Anterior cingulate cortex (tissue), 58 donors: ENCODE measurements around the gene DPCD.

ENCODE experiments used
- DNase-seq, 58 donors: peaks; one replicate each; lab custom pipeline; 2025; lab: John Stamatoyannopoulos, UW

DPCD gene

GRCh38 chr10:101579516-101579870 is 8.6 kb upstream of the DPCD start:
- no peak for DNase-seq

GRCh38 chr10:101580486-101581399 is 7.4 kb upstream of the DPCD start:
- no peak for DNase-seq

- no peak for DNase-seq
Measured at GRCh38 chr10:101585841-101586240, 2.3 kb upstream of the DPCD start.

DNA sequence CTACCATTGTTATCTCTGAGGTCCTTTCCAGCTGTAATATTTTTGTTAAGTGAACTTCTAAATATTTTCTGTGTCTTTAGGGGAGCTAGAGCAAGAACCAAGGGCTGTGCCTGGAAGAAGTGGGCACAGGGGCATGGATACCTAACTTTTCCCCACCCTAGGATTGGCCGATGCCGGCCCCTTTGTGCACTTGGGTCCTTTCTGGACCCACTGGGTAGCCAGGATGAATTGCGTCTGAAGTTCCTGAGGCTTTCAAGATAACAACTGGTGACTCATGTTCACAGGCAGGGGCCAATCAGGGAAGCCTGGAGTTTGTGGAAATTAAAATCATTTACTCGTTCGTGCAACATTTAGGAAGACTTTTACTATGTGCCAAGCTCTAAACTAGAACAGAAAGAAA is 758 bp downstream of the DPCD start:
- no peak for DNase-seq

- peak in 1 of 58 donors; percentile 24 for DNase-seq
Measured at GRCh38 chr10:101593331-101593730, 5.2 kb downstream of the DPCD start.

GRCh38 chr10:101595591-101596433 is 7.7 kb downstream of the DPCD start:
- DNase-seq: no peak

- DNase-seq: no peak
Measured at GRCh38 chr10:101597091-101597900, 9.2 kb downstream of the DPCD start.

- peak in 1 of 58 donors; percentile 18 for DNase-seq
Measured at GRCh38 chr10:101601541-101601940, 13.4 kb downstream of the DPCD start.

DNA sequence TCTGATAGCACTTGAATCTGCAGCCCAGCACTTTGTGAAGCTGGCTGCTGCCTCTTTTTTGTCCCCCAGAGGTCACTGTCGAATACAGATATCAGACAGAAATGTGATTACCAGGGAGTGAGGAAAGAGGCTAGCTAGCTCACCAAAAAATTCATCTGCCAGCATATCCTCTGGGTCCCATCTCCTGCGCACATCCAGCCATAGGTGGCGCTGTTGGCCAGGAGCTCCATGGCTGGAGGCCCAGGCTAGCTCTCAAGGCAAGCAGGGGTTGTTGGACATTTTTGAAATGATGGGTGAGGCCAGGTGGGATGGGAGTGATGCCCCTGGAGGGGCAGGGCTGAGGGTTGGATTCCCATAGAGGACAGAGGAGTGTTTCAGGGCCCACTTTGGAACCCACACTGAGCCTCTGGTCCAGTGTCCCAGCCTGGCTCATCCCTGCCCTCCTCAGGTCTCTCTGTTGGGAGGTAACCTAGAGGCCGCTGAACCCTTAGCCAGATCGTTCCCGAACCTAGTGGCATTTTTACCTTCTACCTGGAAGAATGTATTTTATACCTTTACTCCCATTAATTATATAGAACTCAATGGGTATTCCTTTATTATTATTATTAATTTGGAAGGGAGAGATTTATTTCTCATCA is 14.8 kb downstream of the DPCD start:
- peak in 57 of 58 donors; percentile 8 to 85 (median 57) for DNase-seq

- DNase-seq: no peak
Measured at GRCh38 chr10:101607124-101607523, 19.0 kb downstream of the DPCD start.

GRCh38 chr10:101609481-101609880 is 21.4 kb downstream of the DPCD start:
- DNase-seq: no peak

DNA sequence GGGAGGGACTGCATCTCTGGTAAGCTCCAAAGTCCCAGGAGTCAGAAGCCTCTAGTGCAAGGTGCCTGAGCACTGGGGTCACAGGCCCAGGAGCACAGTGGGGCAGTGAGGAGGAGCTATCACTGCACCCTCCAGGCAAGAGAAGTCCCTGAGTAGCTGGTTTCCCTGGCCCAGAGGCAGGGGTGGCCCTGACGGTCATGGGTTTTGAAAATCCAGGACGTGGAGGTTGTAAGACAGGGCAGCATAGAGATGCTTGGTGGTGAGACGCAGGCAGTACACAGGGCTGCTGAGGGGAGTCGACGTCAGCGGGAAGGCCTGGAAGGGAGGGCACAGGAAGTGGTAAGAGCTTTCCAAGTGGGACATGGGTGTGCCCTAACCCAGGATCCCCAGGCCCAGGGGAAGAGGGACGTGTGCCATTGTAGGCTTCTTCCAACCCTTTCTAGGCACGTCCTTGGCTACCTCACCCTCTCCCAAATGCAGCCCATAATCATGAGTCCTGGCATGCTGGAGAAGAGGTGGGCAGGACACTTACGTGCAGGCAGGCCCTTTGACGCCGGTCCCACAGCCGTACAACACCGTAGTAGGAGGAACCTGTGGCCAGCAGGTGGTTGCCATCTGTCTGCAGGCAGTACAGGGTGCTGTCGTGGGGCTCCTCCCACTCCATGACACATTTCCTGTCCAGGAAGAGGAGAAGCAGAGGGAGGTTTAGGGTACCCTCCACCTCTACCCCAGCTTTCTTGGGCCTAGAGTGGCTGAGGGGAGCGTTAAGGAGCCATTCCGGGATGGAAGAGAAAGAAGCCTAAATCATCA is 23.2 kb downstream of the DPCD start:
- no peak for DNase-seq

DNA sequence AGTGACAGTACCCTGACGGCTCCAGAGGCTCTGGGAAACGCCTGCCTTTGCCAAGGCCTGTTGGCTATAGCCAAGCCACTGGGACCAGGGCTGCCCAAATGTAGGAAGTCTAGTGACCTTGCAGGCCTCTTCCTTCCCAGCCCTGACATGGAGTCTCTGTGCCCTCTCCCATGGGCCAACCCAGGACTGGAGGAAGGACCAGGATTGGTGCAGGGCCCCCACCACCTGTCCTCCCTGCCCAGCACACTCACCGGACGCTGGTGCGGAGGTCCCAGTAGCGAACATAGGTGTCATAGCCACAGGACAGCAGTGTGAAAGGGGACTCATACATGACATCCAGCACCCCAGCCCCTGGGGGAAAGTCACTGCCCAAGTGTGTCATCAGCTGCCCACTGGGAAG is 24.0 kb downstream of the DPCD start:
- DNase-seq: no peak

- DNase-seq: peak in 1 of 58 donors; percentile 17
Measured at GRCh38 chr10:101612872-101613271, 24.8 kb downstream of the DPCD start.

- no peak for DNase-seq
Measured at GRCh38 chr10:101613646-101614045, 25.5 kb downstream of the DPCD start.

DNA sequence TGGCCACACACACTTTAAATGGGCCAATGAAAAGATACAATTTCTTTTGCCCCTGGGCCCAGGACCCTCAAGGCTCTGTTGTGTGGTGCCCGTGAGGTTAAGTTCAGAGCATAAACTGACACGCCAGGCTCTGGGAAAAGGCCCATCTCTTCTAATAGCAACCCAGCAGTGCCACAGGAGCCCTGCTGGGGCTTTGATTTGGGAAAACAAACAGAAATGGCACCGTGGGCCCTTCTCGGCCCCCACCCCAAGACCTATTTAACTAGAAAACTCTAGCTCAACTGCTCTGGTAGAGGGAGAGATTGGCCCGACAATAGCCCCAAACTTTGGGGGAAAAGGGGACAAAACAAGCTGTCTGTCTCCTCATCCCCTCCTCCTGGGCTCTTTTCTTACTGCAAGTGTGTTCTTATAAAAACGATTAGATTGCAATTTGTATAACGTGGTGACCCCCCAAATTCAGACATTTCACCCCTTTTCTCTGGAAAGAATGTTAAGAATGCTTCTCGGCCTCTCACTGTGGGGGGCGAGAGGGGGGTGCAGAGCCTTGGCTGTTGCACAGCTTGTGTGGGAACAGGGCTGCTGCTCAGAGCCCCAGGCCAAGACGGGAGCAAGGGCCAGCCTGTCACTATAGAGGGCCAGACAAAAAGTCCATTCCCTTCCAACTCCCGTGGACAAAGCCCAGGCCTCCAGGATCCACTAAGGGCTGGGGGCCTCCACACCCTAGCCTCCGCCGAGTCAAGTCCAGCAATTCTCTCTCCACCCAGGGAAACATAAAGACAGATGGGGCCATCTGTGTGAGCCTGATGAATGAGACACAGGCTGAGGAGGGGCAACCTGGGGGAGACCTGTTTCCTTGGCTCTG is 26.8 kb downstream of the DPCD start:
- peak in 3 of 58 donors; percentile 13 to 22 (median 14) for DNase-seq

DNA sequence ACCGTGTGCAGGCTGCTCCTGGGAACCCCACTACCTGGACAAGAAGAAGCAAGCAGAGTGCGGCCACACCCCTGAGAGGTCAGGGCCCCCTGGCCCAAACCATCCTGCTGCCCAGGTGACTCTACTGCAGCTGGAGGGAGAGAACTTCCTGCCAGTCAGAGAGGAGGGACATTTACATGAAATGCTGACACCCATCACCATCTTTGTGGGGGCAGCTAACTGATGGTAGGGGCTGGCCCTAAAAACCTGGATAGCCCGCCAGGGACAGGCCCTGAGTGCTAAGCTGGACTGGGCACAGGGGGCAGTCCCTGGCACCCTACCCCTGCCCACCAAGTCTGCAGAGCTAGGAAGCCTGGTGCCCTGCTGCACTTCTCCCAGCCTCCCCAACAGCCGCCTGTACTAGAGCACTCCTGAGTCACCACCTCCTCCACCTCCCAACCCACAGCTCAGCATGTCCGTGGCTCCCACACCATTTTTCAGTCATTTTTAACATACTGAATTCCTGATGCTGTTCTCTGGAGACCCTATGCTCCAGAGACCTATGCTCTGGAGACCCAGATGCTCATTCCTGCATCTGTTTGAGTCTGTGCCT is 27.5 kb downstream of the DPCD start:
- peak in 1 of 58 donors; percentile 15 for DNase-seq
